AG09309 (cell line): Measurements from ENCODE around the gene SDSL.

Experiments
- DNase-seq: peaks from one replicate; pipeline ENCODE4 v3.0.0-alpha.2; 2010; ENCODE audit warnings: low read depth
- H3K4me3 ChIP-seq: 2 replicates; pipeline ENCODE4 v1.5.1; 2011; ENCODE audit warnings: mild to moderate bottlenecking, low read depth, low read length, moderate library complexity; ENCODE audit not compliant: control insufficient read depth
- TF ChIP-seq, protein P1 (sequence below): IDR thresholded peaks from 2 replicates; pipeline ENCODE4 v1.5.1; 2011; ENCODE audit warnings: mild to moderate bottlenecking, low read depth, low read length, inconsistent platforms; ENCODE audit not compliant: insufficient read depth, control insufficient read depth; ENCODE audit errors: missing control alignments

The SDSL gene

DNA sequence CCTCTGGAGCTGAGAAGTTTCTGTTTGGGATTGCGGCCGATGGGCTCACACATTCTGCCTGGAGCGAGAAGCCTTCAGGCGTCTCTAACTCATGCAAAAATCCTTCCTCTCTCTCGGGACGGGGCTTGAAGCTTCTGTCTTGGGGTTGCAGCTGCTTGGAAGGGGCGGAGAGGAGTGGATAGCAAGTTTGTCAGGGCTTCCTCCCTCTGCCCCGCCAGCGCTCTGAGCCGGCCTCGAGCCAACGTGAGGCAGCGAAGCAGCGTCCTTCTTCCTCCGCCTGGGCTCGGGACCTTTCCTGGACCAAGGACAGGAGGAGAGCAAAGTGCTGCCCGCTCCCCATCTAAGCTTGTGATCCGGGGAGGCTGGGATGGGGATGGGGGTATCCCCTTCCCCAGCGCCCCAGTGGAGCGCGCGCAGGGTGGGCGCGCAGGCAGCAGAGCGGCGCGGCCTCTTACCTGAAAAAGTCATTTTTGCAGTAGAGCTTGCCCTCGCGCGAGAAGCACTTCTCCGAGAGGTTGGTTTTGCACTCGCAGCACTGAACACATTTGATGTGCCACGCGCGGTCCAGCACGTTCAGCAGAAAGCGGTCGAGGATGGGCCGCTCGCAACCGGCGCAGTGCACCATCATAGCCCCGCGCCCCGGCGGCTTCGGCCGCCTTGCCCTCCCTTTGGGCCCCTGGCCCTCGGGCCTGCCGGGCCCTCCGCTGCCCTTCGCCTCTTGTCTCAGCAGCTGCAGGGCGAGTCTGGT, 48.9 kb downstream of the SDSL start:
- no peak for DNase-seq

DNA sequence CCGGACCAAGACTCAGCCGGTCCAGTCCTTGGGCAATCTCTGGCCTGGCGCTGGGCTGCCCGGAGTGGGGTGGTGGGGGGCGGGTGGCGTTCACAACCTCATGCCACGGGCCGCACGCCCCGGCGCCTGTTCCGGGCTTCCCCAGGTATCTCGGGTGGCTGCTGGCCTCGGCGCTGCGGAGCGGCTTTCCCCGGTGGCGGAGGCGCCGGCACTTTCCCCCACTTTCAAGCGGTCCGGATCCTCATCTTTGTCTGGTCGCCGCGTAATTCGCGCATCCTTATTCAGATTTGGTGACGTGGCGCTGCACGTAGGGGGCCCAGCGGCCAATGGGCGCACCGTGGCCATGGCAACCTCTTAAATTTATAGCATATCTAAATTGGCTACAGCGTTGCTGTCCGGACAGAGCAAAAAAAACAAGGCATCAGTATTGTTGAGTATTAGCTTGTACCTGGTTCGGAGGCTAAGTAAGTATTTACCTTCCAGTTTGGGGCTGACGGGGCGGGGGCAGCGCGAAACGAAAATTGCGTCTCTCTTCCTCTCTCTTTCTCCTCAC, 49.5 kb downstream of the SDSL start, which contains the start of gene LHX5:
TSS of gene LHX5 (minus strand) at position 253 of the 553 bp plus-strand sequence. CDS start 373 bp downstream, outside the sequence.
- H3K4me3 ChIP-seq = no peak within 1 kb of the TSS
- TF ChIP-seq, protein P1, sequence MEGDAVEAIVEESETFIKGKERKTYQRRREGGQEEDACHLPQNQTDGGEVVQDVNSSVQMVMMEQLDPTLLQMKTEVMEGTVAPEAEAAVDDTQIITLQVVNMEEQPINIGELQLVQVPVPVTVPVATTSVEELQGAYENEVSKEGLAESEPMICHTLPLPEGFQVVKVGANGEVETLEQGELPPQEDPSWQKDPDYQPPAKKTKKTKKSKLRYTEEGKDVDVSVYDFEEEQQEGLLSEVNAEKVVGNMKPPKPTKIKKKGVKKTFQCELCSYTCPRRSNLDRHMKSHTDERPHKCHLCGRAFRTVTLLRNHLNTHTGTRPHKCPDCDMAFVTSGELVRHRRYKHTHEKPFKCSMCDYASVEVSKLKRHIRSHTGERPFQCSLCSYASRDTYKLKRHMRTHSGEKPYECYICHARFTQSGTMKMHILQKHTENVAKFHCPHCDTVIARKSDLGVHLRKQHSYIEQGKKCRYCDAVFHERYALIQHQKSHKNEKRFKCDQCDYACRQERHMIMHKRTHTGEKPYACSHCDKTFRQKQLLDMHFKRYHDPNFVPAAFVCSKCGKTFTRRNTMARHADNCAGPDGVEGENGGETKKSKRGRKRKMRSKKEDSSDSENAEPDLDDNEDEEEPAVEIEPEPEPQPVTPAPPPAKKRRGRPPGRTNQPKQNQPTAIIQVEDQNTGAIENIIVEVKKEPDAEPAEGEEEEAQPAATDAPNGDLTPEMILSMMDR = no peak
- DNase-seq = no peak

More for the DNA sequence above, 48.9 kb downstream of the SDSL start:
- no peak overlapping the region for H3K4me3 ChIP-seq
- TF ChIP-seq, protein P1 = no peak

DNA sequence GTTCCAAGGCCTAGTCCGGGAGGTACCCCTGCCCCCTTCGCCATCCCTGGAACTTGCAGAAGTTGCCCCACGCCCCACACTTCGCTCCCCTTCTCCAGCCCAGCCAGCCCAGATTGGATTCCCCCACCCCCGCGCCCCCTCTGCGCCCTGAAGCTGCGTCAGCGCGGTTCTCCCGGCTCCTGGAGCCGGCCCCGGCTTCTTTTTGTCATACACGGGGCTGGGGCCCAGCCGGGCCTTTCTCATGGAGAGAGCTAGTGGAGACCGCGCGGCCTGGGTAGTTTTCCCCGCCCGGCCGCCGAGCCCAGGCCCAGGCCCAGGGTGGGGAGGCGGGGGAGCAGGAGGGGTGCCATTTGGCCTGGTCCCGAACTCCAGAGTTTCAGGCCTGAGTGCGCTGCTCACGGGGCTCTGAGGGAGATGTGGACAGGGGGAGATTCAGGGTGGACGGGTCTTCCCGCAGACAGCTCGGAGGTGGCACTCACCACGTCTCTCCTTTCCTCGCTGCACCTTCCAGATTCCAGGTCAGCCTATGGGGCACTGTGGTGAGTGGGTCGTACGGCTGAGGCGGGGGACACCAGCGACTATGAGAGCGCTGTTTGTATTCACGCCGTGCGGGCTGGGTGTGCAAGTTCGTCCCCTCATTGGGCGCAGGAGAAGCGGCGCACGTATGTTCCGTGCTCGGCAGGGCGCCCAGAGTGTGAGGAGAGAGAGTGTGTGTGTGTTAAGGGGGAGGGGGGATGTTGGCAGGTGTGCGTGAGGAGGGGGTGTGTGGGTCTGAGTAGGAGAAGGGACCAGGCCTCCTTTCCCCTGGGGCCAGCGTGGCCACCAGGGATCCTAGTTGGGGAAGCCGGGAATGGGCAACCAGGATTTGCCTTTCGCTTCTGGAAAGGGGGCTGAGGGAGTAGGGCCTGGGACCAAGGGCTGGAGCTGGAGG, 50.3 kb downstream of the SDSL start:
- TF ChIP-seq, protein P1 = no peak
- no peak overlapping the region for H3K4me3 ChIP-seq

DNA sequence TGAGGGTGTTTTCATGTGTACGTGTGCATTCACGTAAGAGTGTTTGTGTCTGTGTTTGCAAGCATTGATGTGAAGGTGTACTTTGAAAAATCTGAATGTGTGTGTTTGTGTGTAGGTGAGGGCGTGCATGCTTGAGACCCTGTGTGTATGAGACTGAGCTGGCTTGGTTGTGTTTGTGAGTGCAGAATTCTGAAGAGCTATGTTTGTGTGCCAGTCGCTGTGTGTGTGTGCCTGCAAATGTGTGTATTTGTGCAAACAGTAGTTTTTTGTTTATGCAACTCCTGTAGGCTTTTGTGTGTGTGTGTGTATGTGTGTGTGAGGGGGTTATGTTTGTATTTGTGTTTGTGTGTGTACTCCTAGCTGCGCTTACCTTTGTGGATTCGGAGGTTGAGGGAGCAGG, 51.2 kb downstream of the SDSL start:
- TF ChIP-seq, protein P1 = no peak
- H3K4me3 ChIP-seq = no peak overlapping the region

More for the DNA sequence above, 50.3 kb downstream of the SDSL start:
- DNase-seq = no peak

DNA sequence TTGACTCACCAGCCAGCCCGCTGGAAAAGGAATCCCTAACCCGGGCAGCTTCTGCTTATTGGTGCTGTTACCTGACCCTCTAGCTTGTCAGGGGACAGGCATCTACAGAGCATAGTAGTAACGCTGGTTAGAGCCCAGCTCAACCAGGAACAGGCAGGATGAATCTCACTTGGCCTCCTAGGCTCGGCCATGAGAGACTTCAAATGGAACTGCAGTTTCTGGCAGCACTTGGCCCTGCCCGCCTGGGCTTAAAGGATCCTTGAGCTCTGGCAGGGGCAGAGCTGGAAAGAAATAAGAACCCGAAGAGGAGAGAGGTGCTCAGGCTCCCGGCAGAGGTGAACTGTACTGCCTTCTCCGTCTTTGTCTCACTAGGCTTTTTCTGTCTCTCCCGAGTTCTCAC, 51.8 kb downstream of the SDSL start:
- TF ChIP-seq, protein P1 = no peak
- H3K4me3 ChIP-seq = no peak overlapping the region
- DNase-seq = no peak

More for the DNA sequence above, 51.2 kb downstream of the SDSL start:
- no peak for DNase-seq
